ENCODE results near the gene CEND1. TPM values are rescaled to one million over a fixed set of nuclear protein-coding genes. Genes with fewer than 3 reads are reported as not detected.

CEND1 gene
- total and polyA plus RNA-seq, 2 of the 4 experiments (the other 2 are of a cell fraction), result 0.90 to 4.0 TPM

- no peak for TF ChIP-seq RCOR1 (IDR thresholded peaks at IDR 0.05; ENCODE audit: insufficient replicate concordance, low read length)
Measured at GRCh38 chr11:782264-783174, 7.4 kb downstream of the CEND1 start (continued).

GRCh38 chr11:779955-780532 is 9.8 kb downstream of the CEND1 start:
- no peaks in the 10 kb centered on the region for H3K27me3 ChIP-seq (ENCODE audit: control insufficient read depth, insufficient read depth, low read length)
- no peak overlapping the region for H3K4me3 ChIP-seq (ENCODE audit: insufficient read depth, low read depth, low read length)
- DNase-seq, result no peak
- H3K4ac ChIP-seq (ENCODE audit: low read depth, low read length), result no peak overlapping the region
- H3K56ac ChIP-seq (ENCODE audit: extremely low read depth, insufficient read depth, low read length), result no peak overlapping the region
- H4K91ac ChIP-seq (ENCODE audit: insufficient read depth, low read depth, low read length), result no peak overlapping the region
- TF ChIP-seq MAZ (IDR thresholded peaks at IDR 0.05; ENCODE audit: borderline replicate concordance, low read depth, low read length) (no peak), CHD1 (IDR thresholded peaks at IDR 0.05; ENCODE audit: low read depth, low read length) (no peak), CEBPB (IDR thresholded peaks at IDR 0.05; ENCODE audit: low read depth, low read length) (no peak), BHLHE40 (IDR thresholded peaks at IDR 0.05; ENCODE audit: low read depth, low read length) (no peak), POLR2A (IDR thresholded peaks at IDR 0.05; ENCODE audit: low read depth, low read length) (no peak)
- intact Hi-C loops (cut with micrococcal nuclease), result no loop called here
- CTCF ChIA-PET, result no interaction called here
- H3K79me1 ChIP-seq (ENCODE audit: low read depth in 1 of 2, low read length in 2 of 2), result peaks cover 12 to 55% of the 10 kb centered on the region in 2 experiments
- peaks cover 17% of the 10 kb centered on the region for H3K4me1 ChIP-seq (ENCODE audit: control insufficient read depth, insufficient read depth, low read length)
- dilution Hi-C loops (cut with HindIII; ENCODE audit: low sequenced_read_pairs, unreplicated experiment), result no loop called here
- no peaks in the 10 kb centered on the region for H3K9me3 ChIP-seq (ENCODE audit: control insufficient read depth, insufficient read depth, low read length)
- peaks cover 14% of the 10 kb centered on the region for H3K36me3 ChIP-seq (ENCODE audit: control insufficient read depth, insufficient read depth, low read length)
- 96% methylated on average over 13 of the region's 16 CpGs; no CpG with 5 or more reads in 1 of the 2 experiments for WGBS, 2 experiments (ENCODE audit: extremely low coverage in 2 of 2, insufficient read length in 1 of 2)
- H3K9me1 ChIP-seq (ENCODE audit: insufficient read depth, low read length), result peaks cover 7% of the 10 kb centered on the region; the same call in 1 of the 2 replicates
- no peak overlapping the region for H2AK5ac ChIP-seq (ENCODE audit: low read depth, low read length)
- no peak overlapping the region for H2BK15ac ChIP-seq (ENCODE audit: low read depth, low read length)
- no peak overlapping the region for H4K8ac ChIP-seq (ENCODE audit: low read depth in 2 of 2, low read length in 2 of 2)
- POLR2A ChIA-PET (ENCODE audit: unreplicated experiment), result no interaction called here
- H3K23ac ChIP-seq (ENCODE audit: low read depth, low read length), result no peak overlapping the region
- no peak overlapping the region for H2BK20ac ChIP-seq (ENCODE audit: low read depth, low read length)
- H3K4me2 ChIP-seq (ENCODE audit: low read depth, low read length), result no peak overlapping the region
- in situ Hi-C loops (cut with MboI; ENCODE audit: low sequenced_read_pairs), result no loop called here
- H4K20me1 ChIP-seq (ENCODE audit: insufficient read depth, low read length), result peaks cover 35% of the 10 kb centered on the region
- peak overlapping the region; percentile 14 for H2AFZ ChIP-seq (replicated peaks; ENCODE audit: low read length, poor library complexity)
- no peak overlapping the region for H3K27ac ChIP-seq (ENCODE audit: insufficient read depth, low read length)
- BruUV-seq (replicated peaks), result no TSS peak
- H2BK120ac ChIP-seq (ENCODE audit: low read depth, low read length), result no peak overlapping the region
- H4K5ac ChIP-seq (ENCODE audit: low read depth, low read length), result no peak overlapping the region
- ATAC-seq (ENCODE audit: low read depth), result no peak
- H2AK9ac ChIP-seq (replicated peaks; ENCODE audit: low read depth, low read length, poor library complexity), result peak overlapping the region; percentile 42
- no peak overlapping the region for H2BK5ac ChIP-seq (ENCODE audit: low read depth, low read length, poor library complexity, severe bottlenecking)
- H3K14ac ChIP-seq (replicated peaks; ENCODE audit: low read depth, low read length), result no peak overlapping the region
- H3K18ac ChIP-seq (ENCODE audit: low read depth, low read length), result no peak overlapping the region
- H3K9ac ChIP-seq (ENCODE audit: low read depth, low read length), result no peak overlapping the region

All from IMR-90 (cell line).